GM12878 (cell line): Measurements from ENCODE around the gene PRR12. TPM values are rescaled to one million over a fixed set of nuclear protein-coding genes. Genes with fewer than 3 reads are reported as not detected.

Experiments
- ATAC-seq: fragments of 200-7000 bp; cut with Tn5 transposase; 3 replicates; pipeline ENCODE4 v1.9.1; 2020; ENCODE audit warnings: mild to moderate bottlenecking, moderate library complexity
- BruUV-seq: library from RNA; stranded (reverse); fragments of 400-500 nt; replicated peaks from 2 replicates; lab custom pipeline; 2021; lab: Mats Ljungman, UMichigan
- CTCF ChIA-PET: fragments of 300-600 bp; sonication (Branson Sonifier 250); formaldehyde crosslinking; extraction: SDS; loops from one replicate; lab custom pipeline; 2021; ENCODE audit warnings: inconsistent platforms; lab: Yijun Ruan, JAX
- POLR2A ChIA-PET: fragments of 350-600 bp; formaldehyde crosslinking; extraction: SDS; loops from one replicate; lab custom pipeline; 2021; ENCODE audit warnings: inconsistent platforms; lab: Charles Lee
- RAD21 ChIA-PET: fragments of 300-600 bp; sonication (Branson Sonifier 250); formaldehyde crosslinking; loops from one replicate; lab custom pipeline; 2023; ENCODE audit warnings: antibody characterized with exemption; ENCODE audit not compliant: unreplicated experiment; lab: Charles Lee
- SMC1A ChIA-PET: fragments of 300-600 bp; sonication (Branson Sonifier 250); formaldehyde crosslinking; loops from one replicate; lab custom pipeline; 2023; ENCODE audit not compliant: unreplicated experiment, uncharacterized antibody; lab: Charles Lee
- DNase-seq: peaks from one replicate; pipeline ENCODE4 v3.0.0-alpha.2; 2011; ENCODE audit warnings: low read depth, low spot score
- FAIRE-seq: peaks from 3 replicates; lab custom pipeline; 2011; peaks lifted over from hg19 to GRCh38; lab: Jason Lieb, UNC
- H2AFZ ChIP-seq: 2 replicates; pipeline ENCODE4 v1.6.0; 2011; ENCODE audit warnings: low read depth, low read length, control low read depth; ENCODE audit not compliant: control insufficient read depth
- H3K27ac ChIP-seq: 2 replicates; pipeline ENCODE4 v1.5.1; 2011; ENCODE audit warnings: control low read depth; ENCODE audit not compliant: control insufficient read depth, insufficient read depth
- H3K27me3 ChIP-seq, 2 experiments: replicated peaks in 1 of 2; 2 replicates each; pipeline versions ENCODE4 v1.6.0 to v1.6.1; 2011; ENCODE audit warnings: low read length in 1 of 2; ENCODE audit not compliant: control insufficient read depth in 2 of 2, insufficient read depth in 2 of 2
- H3K36me3 ChIP-seq, 2 experiments: 2 replicates each; pipeline ENCODE4 v1.5.1; 2011; ENCODE audit warnings: low read length in 1 of 2; ENCODE audit not compliant: control insufficient read depth in 2 of 2, insufficient read depth in 2 of 2
- H3K4me1 ChIP-seq: 2 replicates; pipeline ENCODE4 v1.6.1; 2011; ENCODE audit warnings: mild to moderate bottlenecking, low read length, moderate library complexity, mixed read lengths; ENCODE audit not compliant: control insufficient read depth, insufficient read depth
- H3K4me2 ChIP-seq: 2 replicates; pipeline ENCODE4 v1.6.0; 2011; ENCODE audit warnings: control low read depth; ENCODE audit not compliant: control insufficient read depth, insufficient read depth
- H3K4me3 ChIP-seq: fragments of 200-600 bp; sonication (generic); 2 replicates; pipeline ENCODE4 v1.5.1; 2016
- H3K79me2 ChIP-seq: 2 replicates; pipeline ENCODE4 v1.6.0; 2011; ENCODE audit warnings: low read length; ENCODE audit not compliant: control insufficient read depth, insufficient read depth
- H3K9ac ChIP-seq: 2 replicates; pipeline ENCODE4 v1.8.0; 2011; ENCODE audit warnings: low read length, control low read depth, mixed read lengths; ENCODE audit not compliant: control insufficient read depth, insufficient read depth
- H3K9me3 ChIP-seq: replicated peaks from 3 replicates; pipeline ENCODE4 v1.5.1; 2011; ENCODE audit warnings: mild to moderate bottlenecking, low read length; ENCODE audit not compliant: control insufficient read depth, insufficient read depth
- H4K20me1 ChIP-seq: 2 replicates; pipeline ENCODE4 v1.6.0; 2011; ENCODE audit not compliant: control insufficient read depth, insufficient read depth
- BHLHE40 ChIP-seq, 2 experiments: fragments of 450-650 bp in 1 of 2; IDR thresholded peaks; 2 replicates each; pipeline ENCODE4 v1.6.1; 2011 to 2017; ENCODE audit warnings: low read depth in 2 of 2, borderline replicate concordance in 1 of 2, improper control_type of control experiment in 1 of 2, low read length in 1 of 2, mild to moderate bottlenecking in 1 of 2
- BRCA1 ChIP-seq: IDR thresholded peaks from 2 replicates; pipeline ENCODE4 v1.6.1; 2011; ENCODE audit warnings: low read depth, low read length, improper control_type of control experiment
- CEBPZ ChIP-seq: fragments of 150-350 bp; IDR thresholded peaks from 2 replicates; pipeline ENCODE4 v1.6.1; 2016; ENCODE audit warnings: low read depth, low read length
- EP300 ChIP-seq, 2 experiments: fragments of 150-350 bp in 1 of 2; IDR thresholded peaks; 2 replicates each; pipeline ENCODE4 v1.6.1; 2011 to 2012; ENCODE audit warnings: low read depth in 2 of 2, low read length in 2 of 2, borderline replicate concordance in 1 of 2, improper control_type of control experiment in 1 of 2, inconsistent platforms in 1 of 2; ENCODE audit not compliant: control insufficient read depth in 1 of 2
- MTA3 ChIP-seq: IDR thresholded peaks from 2 replicates; pipeline ENCODE4 v1.6.1; 2012; ENCODE audit warnings: low read length, inconsistent platforms, borderline replicate concordance
- NBN ChIP-seq: fragments of 450-650 bp; IDR thresholded peaks from 2 replicates; pipeline ENCODE4 v1.6.1; 2016
- NRF1 ChIP-seq: conservative IDR thresholded peaks from 2 replicates; pipeline ENCODE4 v1.6.1; 2011; ENCODE audit warnings: mild to moderate bottlenecking, low read depth, low read length, improper control_type of control experiment
- WGBS: methylation state at CpG from one replicate; pipeline ENCODE4 v1.1.6; 2016; ENCODE audit warnings: low lambda C conversion rate; ENCODE audit not compliant: insufficient replicate concordance, insufficient coverage; ENCODE audit errors: missing lambda C conversion rate; 5-methylcytosine and 5-hydroxymethylcytosine counted together
- in situ Hi-C: fragments of 300-500 bp; cut with MboI; formaldehyde crosslinking; loops from 9 replicates; pipeline ENCODE4 v1.14.3; 2018; ENCODE audit warnings: mixed read lengths
- intact Hi-C: fragments of 100-400 bp; cut with micrococcal nuclease; formaldehyde crosslinking; loops from one replicate; pipeline ENCODE4 v1.14.2; 2022; ENCODE audit not compliant: unreplicated experiment
- polyA plus RNA-seq, 11 experiments: library from polyadenylated mRNA; depleted of rRNA in 4 of 11; unstranded in 6 of 11; stranded (reverse) in 5 of 11; fragments of >200 nt; fragmentation: Nextera tagmentation in 4 of 11; fragmentation: Illumina TruSeq in 1 of 11; extraction: Ambion mirVana in 4 of 11; extraction: Trizol in 1 of 11; gene quantifications; 1 replicate in 1 of 11; 2 replicates in 10 of 11; pipeline versions ENCODE4 v1.2.1 to v1.2.3, GENCODE V29; 2011 to 2016; ENCODE audit warnings: inconsistent platforms in 2 of 11, missing spikeins in 2 of 11, low read depth in 1 of 11
- total RNA-seq, 4 experiments: library from RNA; depleted of rRNA in 3 of 4; stranded (reverse); fragments of >200 nt in 3 of 4; fragmentation: Illumina TruSeq in 1 of 4; extraction: Trizol in 1 of 4; gene quantifications; 2 replicates each; pipeline versions ENCODE4 v1.2.1 to v1.2.3, GENCODE V29; 2013 to 2021
- TF ChIP-seq, protein P1 (sequence below): fragments of 450-650 bp; IDR thresholded peaks from 2 replicates; pipeline ENCODE4 v1.6.1; 2017; ENCODE audit warnings: mild to moderate bottlenecking, low read depth, inconsistent platforms; ENCODE audit not compliant: poor library complexity, severe bottlenecking

PRR12 gene
- total and polyA plus RNA-seq, 10 of the 15 experiments (the other 5 are each of a cell fraction or from before 2014, with no cell fraction given): 0.02 to 25.3 (median 1.6) TPM

- WGBS: 75% methylated on average over 25 of the region's 30 CpGs
Measured at GRCh38 chr19:49636233-49636932, 45.4 kb downstream of the PRR12 start.

More at GRCh38 chr19:49636233-49636932, 45.4 kb downstream of the PRR12 start:
- ATAC-seq: no peak
- no TSS peak for BruUV-seq
- POLR2A ChIA-PET: interaction anchor here (1.2 kb wide), 1 partner anchor 40 kb away, joined by 4 read pairs; no protein-coding TSS in a partner anchor
- intact Hi-C loops: no loop called here
- TF ChIP-seq NRF1: no peak
- TF ChIP-seq, protein P1, sequence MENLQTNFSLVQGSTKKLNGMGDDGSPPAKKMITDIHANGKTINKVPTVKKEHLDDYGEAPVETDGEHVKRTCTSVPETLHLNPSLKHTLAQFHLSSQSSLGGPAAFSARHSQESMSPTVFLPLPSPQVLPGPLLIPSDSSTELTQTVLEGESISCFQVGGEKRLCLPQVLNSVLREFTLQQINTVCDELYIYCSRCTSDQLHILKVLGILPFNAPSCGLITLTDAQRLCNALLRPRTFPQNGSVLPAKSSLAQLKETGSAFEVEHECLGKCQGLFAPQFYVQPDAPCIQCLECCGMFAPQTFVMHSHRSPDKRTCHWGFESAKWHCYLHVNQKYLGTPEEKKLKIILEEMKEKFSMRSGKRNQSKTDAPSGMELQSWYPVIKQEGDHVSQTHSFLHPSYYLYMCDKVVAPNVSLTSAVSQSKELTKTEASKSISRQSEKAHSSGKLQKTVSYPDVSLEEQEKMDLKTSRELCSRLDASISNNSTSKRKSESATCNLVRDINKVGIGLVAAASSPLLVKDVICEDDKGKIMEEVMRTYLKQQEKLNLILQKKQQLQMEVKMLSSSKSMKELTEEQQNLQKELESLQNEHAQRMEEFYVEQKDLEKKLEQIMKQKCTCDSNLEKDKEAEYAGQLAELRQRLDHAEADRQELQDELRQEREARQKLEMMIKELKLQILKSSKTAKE: no peak
- no peak for TF ChIP-seq MTA3
- TF ChIP-seq NBN: no peak
- no peak for TF ChIP-seq BHLHE40 (IDR thresholded peaks at IDR 0.05; ENCODE audit: borderline replicate concordance in 1 of 2, low read depth in 2 of 2, low read length in 1 of 2)
- no peak for TF ChIP-seq CEBPZ
- TF ChIP-seq BRCA1: no peak
- TF ChIP-seq EP300 (IDR thresholded peaks at IDR 0.05; ENCODE audit: borderline replicate concordance in 1 of 2, control insufficient read depth in 1 of 2, low read depth in 2 of 2, low read length in 2 of 2): no peak
- TF ChIP-seq, all 136 proteins: peak for 0
- Histone ChIP-seq H3K9me3 (no peaks in the 10 kb centered on the region), H3K27me3 (no peaks in the 10 kb centered on the region), H4K20me1 (no peaks in the 10 kb centered on the region), H3K9ac (no peak overlapping the region), H3K79me2 (peaks cover 5% of the 10 kb centered on the region), H3K4me1 (peaks cover 5% of the 10 kb centered on the region), H3K27ac (no peak overlapping the region), H3K4me3 (no peak overlapping the region), H3K4me2 (no peak overlapping the region), H2AFZ (no peak overlapping the region), H3K36me3 (no peaks in the 10 kb centered on the region)
- SMC1A ChIA-PET: no interaction called here
- RAD21 ChIA-PET: no interaction called here
- in situ Hi-C loops: no loop called here
- no peak for FAIRE-seq
- CTCF ChIA-PET: interaction anchor here (0.6 to 1.4 kb wide), 2 partner anchors 45 to 1364 kb away, joined by 3 to 4 read pairs; no protein-coding TSS in a partner anchor
- no peak for DNase-seq
